ENCODE results near the gene GALNT5.
A peak's percentile ranks its signal among the peaks of the same experiment; 100 is the strongest.
"Not testable (repeated sequence)": the region's sequence is repeated elsewhere in the genome, so short reads cannot be mapped to it uniquely, and the experiment has no call there.

GALNT5 gene

DNA sequence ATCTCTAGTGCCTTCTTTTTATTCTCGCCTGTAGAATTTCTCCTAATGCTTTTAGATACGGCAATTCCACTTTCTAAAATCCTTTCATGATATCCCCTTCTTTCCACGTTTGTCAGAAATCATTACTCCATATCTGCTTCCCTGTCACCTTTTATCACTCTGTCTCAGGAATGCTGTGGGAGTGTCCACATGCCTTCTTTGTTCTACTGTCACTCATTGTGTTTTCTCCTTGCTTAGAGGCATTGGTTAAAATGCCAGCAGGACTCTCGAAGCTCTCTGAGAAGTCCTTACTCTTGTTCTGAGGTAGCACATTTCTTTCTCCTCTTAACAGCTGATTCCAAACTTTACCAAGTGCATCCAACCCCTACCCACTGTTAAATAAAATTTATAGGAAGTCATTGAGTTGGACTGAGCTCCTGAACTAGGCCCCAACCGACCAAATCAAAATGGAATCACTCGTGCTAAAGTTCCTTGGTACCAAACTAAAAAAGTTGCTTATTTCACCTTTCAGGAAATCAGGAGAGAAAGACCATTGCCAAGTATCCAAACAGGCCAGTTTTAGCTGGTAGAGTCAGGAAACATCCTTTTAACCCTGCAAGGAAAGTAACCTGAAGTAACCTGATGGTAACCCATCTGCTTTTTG lies 10.6 kb upstream of the GALNT5 start:
- Histone ChIP-seq H3K27ac (peak overlapping the region in 13 of 21 experiments; percentile 33 to 87 (median 65)), H3K4me3 (no peak overlapping the region)

DNA sequence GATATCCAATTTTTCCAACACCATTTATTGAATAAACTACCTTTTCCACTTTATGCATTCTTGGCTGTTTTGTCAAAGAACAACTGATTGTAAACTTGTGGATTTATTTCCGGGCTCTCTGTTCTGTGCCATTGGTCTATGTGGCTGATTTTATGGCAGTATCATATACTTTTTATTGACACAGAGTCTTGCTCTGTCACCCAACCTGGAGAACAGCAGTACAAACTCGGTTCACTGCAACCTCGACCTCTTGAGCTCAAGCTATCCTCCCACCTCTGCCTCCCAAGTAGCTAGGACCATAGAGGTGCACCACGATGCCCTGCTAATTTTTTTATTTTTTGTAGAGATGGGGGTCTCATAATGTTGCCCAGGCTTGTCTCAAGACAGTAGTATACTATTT lies 6.7 kb upstream of the GALNT5 start:
- Histone ChIP-seq H3K4me3 (no peak overlapping the region), H3K27ac (no peak overlapping the region)

DNA sequence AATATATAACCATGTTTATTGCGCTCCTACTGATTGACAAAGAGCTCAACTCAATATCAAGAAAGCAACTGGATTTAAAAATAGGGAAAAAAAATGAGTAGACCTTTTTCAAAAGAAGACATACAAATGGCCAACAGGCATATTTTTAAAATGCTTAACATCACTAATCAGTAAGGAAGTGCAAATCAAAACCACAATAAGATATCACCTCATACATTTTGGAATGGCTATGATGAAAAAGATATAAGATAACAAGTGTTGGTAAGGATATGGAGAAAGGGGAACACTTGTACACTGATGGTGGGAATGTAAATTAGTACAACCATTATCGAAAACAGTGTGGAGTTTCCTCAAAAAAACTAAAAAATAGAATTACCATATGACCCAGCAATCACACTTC lies 5.6 kb upstream of the GALNT5 start:
- H3K27ac ChIP-seq, result no peak overlapping the region

GRCh38 chr2:157252529-157252928 lies 5.0 kb upstream of the GALNT5 start:
- Histone ChIP-seq H3K27ac (no peak overlapping the region), H3K4me3 (no peak overlapping the region)

More for the DNA sequence above, 5.6 kb upstream of the GALNT5 start:
- H3K4me3 ChIP-seq, result no peak overlapping the region

- H3K27ac ChIP-seq, result no peak overlapping the region
- no peak overlapping the region for H3K4me3 ChIP-seq
Measured at GRCh38 chr2:157254041-157254440, 3.5 kb upstream of the GALNT5 start.

- Histone ChIP-seq H3K4me3 (no peak overlapping the region), H3K27ac (no peak overlapping the region)
Measured at GRCh38 chr2:157255746-157256145, 1.8 kb upstream of the GALNT5 start.

DNA sequence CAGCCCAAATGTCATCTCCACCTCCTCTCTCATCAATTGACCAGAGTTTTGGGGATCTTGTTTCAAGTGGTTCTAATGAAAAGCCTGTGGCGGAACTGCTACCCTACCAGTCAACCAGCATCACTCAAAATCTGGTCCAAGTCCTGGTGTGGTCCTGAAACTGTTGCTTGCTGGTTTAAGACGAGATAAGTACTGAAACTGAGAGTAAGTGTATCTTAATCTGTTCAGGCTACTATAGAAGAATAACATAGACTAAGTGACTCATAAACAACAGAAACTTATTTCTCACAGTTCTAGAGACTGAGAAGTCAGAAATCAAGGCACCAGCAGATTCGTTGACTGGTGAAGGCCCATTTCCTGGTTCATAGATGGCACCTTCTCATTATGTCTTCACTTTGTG lies 879 bp upstream of the GALNT5 start:
- peak overlapping the region in 1 of 21 experiments; percentile 85 for H3K27ac ChIP-seq
- H3K4me3 ChIP-seq, result no peak overlapping the region

- H3K4me3 ChIP-seq, result peak overlapping the region in 3 of 7 experiments; percentile 20 to 36 (median 29)
Measured at GRCh38 chr2:157258520-157259326, 1.2 kb downstream of the GALNT5 start.

DNA sequence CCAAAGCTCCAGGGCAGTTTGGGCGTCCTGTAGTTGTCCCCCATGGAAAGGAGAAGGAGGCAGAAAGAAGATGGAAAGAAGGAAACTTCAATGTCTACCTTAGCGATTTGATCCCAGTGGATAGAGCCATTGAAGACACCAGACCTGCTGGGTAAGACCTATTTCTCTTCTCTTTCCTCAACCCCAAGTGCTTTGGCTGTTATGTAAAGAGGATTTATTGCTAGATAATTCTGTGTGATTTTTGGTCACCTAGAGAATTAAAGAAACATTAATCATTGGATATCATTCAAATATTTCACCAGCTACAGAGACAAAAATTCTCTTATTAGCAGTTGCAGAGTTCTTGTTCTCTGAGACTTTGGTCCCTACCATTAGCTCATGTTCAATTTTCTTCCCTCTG lies 1.9 kb downstream of the GALNT5 start:
- H3K4me3 ChIP-seq, result no peak overlapping the region
- no peak overlapping the region for H3K27ac ChIP-seq

More at GRCh38 chr2:157258520-157259326, 1.2 kb downstream of the GALNT5 start:
- peak overlapping the region in 5 of 21 experiments; percentile 1 to 85 (median 39) for H3K27ac ChIP-seq

GRCh38 chr2:157259960-157260359 lies 2.5 kb downstream of the GALNT5 start:
- Histone ChIP-seq H3K4me3 (no peak overlapping the region), H3K27ac (no peak overlapping the region)

- Histone ChIP-seq H3K27ac (peak overlapping the region in 9 of 21 experiments; percentile 4 to 50 (median 20)), H3K4me3 (no peak overlapping the region)
Measured at GRCh38 chr2:157260533-157261198, 3.2 kb downstream of the GALNT5 start.

DNA sequence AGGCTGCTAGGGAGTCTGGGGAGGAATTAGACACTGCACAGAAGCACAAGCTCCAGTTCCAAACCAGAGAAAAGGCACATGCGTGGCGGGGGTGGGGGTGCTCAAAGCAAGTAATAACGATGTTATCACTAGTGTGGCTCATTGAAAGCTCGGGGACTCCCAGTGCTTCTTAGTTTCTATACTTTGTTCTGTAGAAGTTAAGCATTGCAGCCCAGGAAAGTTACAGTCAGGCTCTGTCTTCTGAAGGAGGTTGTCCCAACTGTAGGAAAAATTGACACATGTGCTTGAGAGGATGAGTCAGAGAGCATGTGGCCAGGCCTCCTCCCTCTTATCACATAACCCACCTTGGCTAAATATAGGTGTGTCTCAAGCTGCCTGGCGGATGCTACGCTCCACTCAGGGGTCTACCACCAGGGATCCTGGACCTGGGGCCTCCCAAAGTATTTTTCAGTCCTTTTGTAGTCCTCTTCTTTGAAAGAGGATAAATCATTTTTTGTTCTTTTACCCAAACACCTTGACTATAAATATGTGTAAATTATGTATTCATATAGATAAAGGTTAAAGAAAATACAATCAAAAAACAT lies 3.8 kb downstream of the GALNT5 start:
- H3K27ac ChIP-seq, result peak overlapping the region in 9 of 21 experiments; percentile 4 to 50 (median 20)
- no peak overlapping the region for H3K4me3 ChIP-seq

- Histone ChIP-seq H3K4me3 (no peak overlapping the region), H3K27ac (no peak overlapping the region)
Measured at GRCh38 chr2:157262248-157262647, 4.7 kb downstream of the GALNT5 start.

DNA sequence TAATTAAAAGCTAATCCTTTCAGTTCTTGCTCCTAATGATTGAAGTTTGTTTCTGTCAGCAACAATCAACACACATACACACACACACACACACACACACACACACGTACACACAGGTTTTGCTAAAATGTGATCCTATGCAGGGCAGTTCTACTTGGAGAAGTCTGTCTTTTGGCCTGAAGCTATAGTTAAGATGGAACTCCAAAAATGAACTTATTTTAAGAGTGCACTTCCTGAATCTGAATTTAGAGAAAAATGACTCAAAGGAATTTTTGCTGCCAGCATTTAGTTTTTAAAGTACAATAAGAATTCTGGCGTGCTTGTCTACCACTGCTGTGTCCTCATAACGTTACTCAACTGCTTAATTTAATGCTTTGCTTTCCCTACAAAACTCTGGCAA lies 6.6 kb downstream of the GALNT5 start:
- Histone ChIP-seq H3K4me3 (no peak overlapping the region), H3K27ac (peak overlapping the region in 2 of 21 experiments; percentile 13 to 21)

- Histone ChIP-seq H3K27ac (no peak overlapping the region), H3K4me3 (no peak overlapping the region)
Measured at GRCh38 chr2:157265825-157266224, 8.3 kb downstream of the GALNT5 start.

DNA sequence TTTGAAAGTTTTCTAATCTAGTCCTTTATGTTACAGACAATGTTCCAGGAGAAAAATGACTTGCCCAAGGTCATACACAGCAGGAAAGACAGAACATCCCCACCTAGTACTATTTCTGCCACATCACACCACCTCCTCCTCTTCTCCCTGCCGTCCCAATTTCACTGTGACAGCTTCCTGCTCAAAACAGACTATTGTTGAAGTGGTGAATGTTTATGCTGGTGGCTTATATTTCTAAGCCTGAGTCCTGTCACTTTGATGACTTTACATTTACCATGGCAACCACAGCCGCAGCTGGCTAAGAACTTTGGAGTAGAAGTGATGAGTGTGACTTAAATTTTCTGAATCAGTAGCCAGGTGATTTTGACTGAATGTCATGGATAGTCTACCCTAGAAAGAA lies 10.0 kb downstream of the GALNT5 start:
- H3K4me3 ChIP-seq, result no peak overlapping the region
- H3K27ac ChIP-seq, result no peak overlapping the region

GRCh38 chr2:157269060-157269459 lies 11.6 kb downstream of the GALNT5 start:
- no peak overlapping the region for H3K27ac ChIP-seq
- H3K4me3 ChIP-seq, result no peak overlapping the region

DNA sequence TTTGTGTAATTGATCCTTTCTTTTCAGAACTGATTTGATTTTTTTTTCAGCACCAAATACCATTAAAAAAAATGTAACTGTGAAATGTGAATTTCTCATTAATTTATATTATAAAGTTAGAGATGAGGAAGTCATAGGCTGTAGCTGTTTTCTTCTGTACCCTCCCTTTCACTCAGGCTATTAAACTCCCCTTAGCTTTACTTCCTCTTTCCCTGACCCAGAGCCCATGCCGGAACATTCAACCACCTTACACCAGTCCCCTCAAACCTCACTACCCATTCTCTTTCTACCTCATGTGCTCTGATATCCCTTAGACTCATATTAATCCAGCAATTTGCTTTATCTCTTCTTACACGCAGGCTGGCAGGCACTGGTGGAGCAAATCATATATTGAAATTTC lies 12.4 kb downstream of the GALNT5 start:
- Histone ChIP-seq H3K4me3 (no peak overlapping the region), H3K27ac (no peak overlapping the region)

DNA sequence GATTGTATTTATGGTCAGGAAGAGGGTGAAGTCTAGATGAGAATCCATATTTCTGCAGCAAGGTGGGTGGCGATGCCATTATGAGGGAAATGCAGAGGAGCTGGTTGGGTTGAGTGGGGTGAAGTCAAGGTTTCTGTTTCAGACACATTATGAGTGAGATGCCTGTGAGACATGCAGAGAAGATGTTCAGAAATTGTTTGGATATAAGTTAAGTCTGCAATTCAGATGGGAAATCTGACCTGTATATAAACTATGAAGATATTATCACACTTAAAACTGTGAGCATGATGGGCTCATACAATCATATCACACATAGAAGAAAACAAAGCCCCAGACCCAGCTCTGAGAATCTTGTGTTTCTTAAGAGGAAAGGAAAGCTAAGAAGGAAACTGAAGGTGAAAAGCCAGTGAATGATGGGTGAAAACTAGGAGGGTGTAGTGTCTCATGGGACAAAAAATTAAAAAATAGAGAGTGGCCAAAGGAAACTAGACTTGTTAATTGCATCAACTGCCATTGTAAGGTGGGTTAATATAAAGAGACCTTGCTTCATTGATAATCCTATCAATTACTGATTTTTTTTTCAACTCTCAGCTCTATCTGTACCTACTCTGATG lies 14.2 kb downstream of the GALNT5 start:
- Histone ChIP-seq H3K27ac (no peak overlapping the region), H3K4me3 (no peak overlapping the region)

DNA sequence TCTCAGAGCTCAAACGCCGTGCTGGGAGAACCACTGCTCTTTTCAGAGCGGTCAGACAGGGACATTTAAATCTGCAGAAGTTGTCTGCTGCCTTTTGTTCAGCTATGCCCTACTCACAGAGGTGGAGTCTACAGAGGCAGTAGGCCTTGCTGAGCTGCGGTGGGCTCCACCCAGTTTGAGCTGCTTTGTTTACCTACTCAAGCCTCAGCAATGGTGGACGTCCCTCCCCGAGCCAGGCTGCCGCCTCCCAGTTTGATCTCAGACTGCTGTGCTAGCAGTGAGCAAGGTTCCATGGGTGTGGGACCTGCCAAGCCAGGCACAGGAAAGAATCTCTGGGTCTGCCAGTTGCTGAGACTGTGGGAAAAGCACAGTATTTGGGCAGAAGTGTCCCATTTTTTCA lies 21.8 kb downstream of the GALNT5 start:
- not testable (repeated sequence) for H3K27ac ChIP-seq, H3K4me3 ChIP-seq

Measured in skin epidermis (tissue), 12 donors.